ENCODE results near the gene HECTD4.
"Not testable (repeated sequence)": the region's sequence is repeated elsewhere in the genome, so short reads cannot be mapped to it uniquely, and the experiment has no call there.

Gene HECTD4

GRCh38 chr12:112418608-112419296, 36.5 kb upstream of the HECTD4 start, which contains the start of gene PTPN11:
TSS of gene PTPN11 (plus strand) at chr12:112418947. CDS start at chr12:112419112, 165 bp downstream.
- TF ChIP-seq JUND (IDR thresholded peaks at IDR 0.05; ENCODE audit: low read depth) = no peak
- in situ Hi-C loops (cut with HindIII; ENCODE audit: low pct_unique_long_range_greater_than_20kb, low sequenced_read_pairs) = no loop called here
- peak; percentile 64 to 90 for DNase-seq (ENCODE audit: low read depth in 1 of 2, low spot score in 1 of 2)

GRCh38 chr12:112418273-112418607, 36.0 kb upstream of the HECTD4 start:
- no peak for DNase-seq (ENCODE audit: low read depth in 1 of 2, low spot score in 1 of 2)
- no peak for TF ChIP-seq JUND (IDR thresholded peaks at IDR 0.05; ENCODE audit: low read depth)
- in situ Hi-C loops (cut with HindIII; ENCODE audit: low pct_unique_long_range_greater_than_20kb, low sequenced_read_pairs) = no loop called here

- DNase-seq (ENCODE audit: low read depth in 1 of 2, low spot score in 1 of 2); in situ Hi-C loops (cut with HindIII; ENCODE audit: low pct_unique_long_range_greater_than_20kb, low sequenced_read_pairs): not testable (repeated sequence)
These were observed 33.2 kb upstream of the HECTD4 start for GRCh38 chr12:112415457-112415856.

GRCh38 chr12:112413855-112414625, 31.8 kb upstream of the HECTD4 start:
- in situ Hi-C loops (cut with HindIII; ENCODE audit: low pct_unique_long_range_greater_than_20kb, low sequenced_read_pairs) = no loop called here
- no peak for DNase-seq (ENCODE audit: low read depth in 1 of 2, low spot score in 1 of 2)
- TF ChIP-seq JUND (IDR thresholded peaks at IDR 0.05; ENCODE audit: low read depth) = no peak

- in situ Hi-C loops (cut with HindIII; ENCODE audit: low pct_unique_long_range_greater_than_20kb, low sequenced_read_pairs) = no loop called here
These were observed 27.6 kb upstream of the HECTD4 start for GRCh38 chr12:112409906-112410244.

GRCh38 chr12:112409064-112409905, 27.1 kb upstream of the HECTD4 start, which contains the start of gene RPL6:
TSS of gene RPL6 (minus strand) at chr12:112409605. CDS start at chr12:112408656, 949 bp downstream.
- TF ChIP-seq JUND (IDR thresholded peaks at IDR 0.05; ENCODE audit: low read depth) = no peak
- DNase-seq (ENCODE audit: low read depth in 1 of 2, low spot score in 1 of 2) = peak; percentile 72 to 98
- in situ Hi-C loops (cut with HindIII; ENCODE audit: low pct_unique_long_range_greater_than_20kb, low sequenced_read_pairs) = no loop called here

More at GRCh38 chr12:112409906-112410244, 27.6 kb upstream of the HECTD4 start:
- DNase-seq (ENCODE audit: low read depth in 1 of 2, low spot score in 1 of 2) = no peak
- no peak for TF ChIP-seq JUND (IDR thresholded peaks at IDR 0.05; ENCODE audit: low read depth)

- no peak for TF ChIP-seq JUND (IDR thresholded peaks at IDR 0.05; ENCODE audit: low read depth)
- in situ Hi-C loops (cut with HindIII; ENCODE audit: low pct_unique_long_range_greater_than_20kb, low sequenced_read_pairs) = no loop called here
- no peak for DNase-seq (ENCODE audit: low read depth in 1 of 2, low spot score in 1 of 2)
These were observed 26.4 kb upstream of the HECTD4 start for GRCh38 chr12:112408621-112409020.

GRCh38 chr12:112407683-112408082, 25.5 kb upstream of the HECTD4 start:
- DNase-seq (ENCODE audit: low read depth in 1 of 2, low spot score in 1 of 2); in situ Hi-C loops (cut with HindIII; ENCODE audit: low pct_unique_long_range_greater_than_20kb, low sequenced_read_pairs): not testable (repeated sequence)

GRCh38 chr12:112406519-112407488, 24.6 kb upstream of the HECTD4 start:
- no peak for DNase-seq (ENCODE audit: low read depth in 1 of 2, low spot score in 1 of 2)
- in situ Hi-C loops (cut with HindIII; ENCODE audit: low pct_unique_long_range_greater_than_20kb, low sequenced_read_pairs) = no loop called here
- no peak for TF ChIP-seq JUND (IDR thresholded peaks at IDR 0.05; ENCODE audit: low read depth)

- no peak for DNase-seq (ENCODE audit: low read depth in 1 of 2, low spot score in 1 of 2)
- TF ChIP-seq JUND (IDR thresholded peaks at IDR 0.05; ENCODE audit: low read depth) = no peak
- in situ Hi-C loops (cut with HindIII; ENCODE audit: low pct_unique_long_range_greater_than_20kb, low sequenced_read_pairs) = no loop called here
These were observed 19.8 kb upstream of the HECTD4 start for GRCh38 chr12:112401903-112402498.

- in situ Hi-C loops (cut with HindIII; ENCODE audit: low pct_unique_long_range_greater_than_20kb, low sequenced_read_pairs) = no loop called here
- DNase-seq (ENCODE audit: low read depth in 1 of 2, low spot score in 1 of 2) = no peak
- TF ChIP-seq JUND (IDR thresholded peaks at IDR 0.05; ENCODE audit: low read depth) = no peak
These were observed 18.8 kb upstream of the HECTD4 start for GRCh38 chr12:112401054-112401453.

Measured in T47D (cell line).